Astrocyte (in vitro differentiated cells and primary cell): ENCODE data around the gene UNC5A. TPM values are rescaled to one million over a fixed set of nuclear protein-coding genes. Genes with fewer than 3 reads are reported as not detected.

Source experiments
- DNase-seq: peaks from one replicate; pipeline ENCODE4 v3.0.0-alpha.2; 2010; ENCODE audit warnings: low read depth
- FAIRE-seq: peaks from 2 replicates; lab custom pipeline; 2011; peaks lifted over from hg19 to GRCh38; lab: Jason Lieb, UNC
- H2AFZ ChIP-seq: 2 replicates; pipeline ENCODE4 v1.6.0; 2012; ENCODE audit warnings: low read depth, low read length, inconsistent platforms
- H3K27ac ChIP-seq: 2 replicates; pipeline ENCODE4 v1.5.1; 2011; ENCODE audit warnings: low read depth, low read length, inconsistent platforms
- H3K27me3 ChIP-seq: 2 replicates; pipeline ENCODE4 v1.6.0; 2011; ENCODE audit warnings: low read length, inconsistent platforms; ENCODE audit not compliant: insufficient read depth
- H3K36me3 ChIP-seq: 2 replicates; pipeline ENCODE4 v1.5.1; 2011; ENCODE audit warnings: low read length, inconsistent platforms; ENCODE audit not compliant: insufficient read depth
- H3K4me1 ChIP-seq: 2 replicates; pipeline ENCODE4 v1.5.1; 2011; ENCODE audit warnings: low read length, inconsistent platforms; ENCODE audit not compliant: insufficient read depth
- H3K4me2 ChIP-seq: 2 replicates; pipeline ENCODE4 v1.6.0; 2012; ENCODE audit warnings: low read length, inconsistent platforms
- H3K4me3 ChIP-seq: 2 replicates; pipeline ENCODE4 v1.5.1; 2011; ENCODE audit warnings: low read depth, mild to moderate bottlenecking, low read length, inconsistent platforms; ENCODE audit not compliant: insufficient read depth
- H3K79me2 ChIP-seq: 2 replicates; pipeline ENCODE4 v1.6.0; 2012; ENCODE audit warnings: mild to moderate bottlenecking, low read length, inconsistent platforms; ENCODE audit not compliant: insufficient read depth
- H3K9ac ChIP-seq: 2 replicates; pipeline ENCODE4 v1.6.0; 2012; ENCODE audit warnings: mild to moderate bottlenecking, low read length, inconsistent platforms
- H3K9me3 ChIP-seq: 2 replicates; pipeline ENCODE4 v1.5.1; 2012; ENCODE audit warnings: low read depth, mild to moderate bottlenecking, low read length, inconsistent platforms; ENCODE audit not compliant: insufficient read depth
- H4K20me1 ChIP-seq: 2 replicates; pipeline ENCODE4 v1.6.0; 2012; ENCODE audit warnings: low read length, inconsistent platforms; ENCODE audit not compliant: insufficient read depth
- H3K27ac Mint-ChIP-seq: one replicate; pipeline ENCODE4 v1.8.0; 2021; ENCODE audit warnings: mild to moderate bottlenecking, mixed read lengths; ENCODE audit not compliant: unreplicated experiment
- H3K27me3 Mint-ChIP-seq: one replicate; pipeline ENCODE4 v1.8.0; 2021; ENCODE audit warnings: low read depth, mixed read lengths; ENCODE audit not compliant: unreplicated experiment
- H3K36me3 Mint-ChIP-seq: one replicate; pipeline ENCODE4 v1.8.0; 2021; ENCODE audit warnings: low read depth, mixed read lengths; ENCODE audit not compliant: unreplicated experiment
- H3K4me1 Mint-ChIP-seq: one replicate; pipeline ENCODE4 v1.8.0; 2021; ENCODE audit warnings: low read depth, mixed read lengths; ENCODE audit not compliant: unreplicated experiment
- H3K4me3 Mint-ChIP-seq: one replicate; pipeline ENCODE4 v1.8.0; 2021; ENCODE audit warnings: mild to moderate bottlenecking, moderate library complexity, mixed read lengths; ENCODE audit not compliant: unreplicated experiment
- H3K9me3 Mint-ChIP-seq: one replicate; pipeline ENCODE4 v1.8.0; 2021; ENCODE audit warnings: mild to moderate bottlenecking, mixed read lengths; ENCODE audit not compliant: unreplicated experiment
- CTCF ChIP-seq: IDR thresholded peaks from 2 replicates; pipeline ENCODE4 v1.5.1; 2011; ENCODE audit warnings: low read depth, mild to moderate bottlenecking, inconsistent platforms, low read length, moderate library complexity; ENCODE audit not compliant: insufficient read depth
- EZH2 ChIP-seq: IDR thresholded peaks from 2 replicates; pipeline ENCODE4 v1.6.1; 2012; ENCODE audit warnings: mild to moderate bottlenecking, low read length, inconsistent platforms; ENCODE audit not compliant: insufficient read depth
- total RNA-seq: library from RNA; stranded (reverse); gene quantifications from 2 replicates; pipeline ENCODE4 v1.2.1, GENCODE V29; 2021

UNC5A gene
- total RNA-seq, 1 donor from 2014 or later = 0.70 TPM

GRCh38 chr5:176788941-176789872 lies 21.2 kb upstream of the UNC5A start:
- Mint-ChIP-seq H3K27ac (no peak overlapping the region), H3K4me1 (peaks cover 15% of the 10 kb centered on the region), H3K9me3 (no peaks in the 10 kb centered on the region), H3K27me3 (peaks cover 35% of the 10 kb centered on the region), H3K4me3 (no peak overlapping the region), H3K36me3 (peaks cover 2% of the 10 kb centered on the region)
- Histone ChIP-seq H2AFZ (no peak overlapping the region), H4K20me1 (no peaks in the 10 kb centered on the region), H3K9me3 (no peaks in the 10 kb centered on the region), H3K79me2 (no peaks in the 10 kb centered on the region), H3K9ac (no peak overlapping the region), H3K4me3 (no peak overlapping the region), H3K27me3 (peaks cover 56% of the 10 kb centered on the region), H3K27ac (no peak overlapping the region), H3K4me2 (no peak overlapping the region), H3K36me3 (no peaks in the 10 kb centered on the region), H3K4me1 (peaks cover 6% of the 10 kb centered on the region)
- no peak for DNase-seq
- TF ChIP-seq EZH2 = no peak
- TF ChIP-seq CTCF = no peak
- no peak for FAIRE-seq

- no peak overlapping the region for H3K4me3 ChIP-seq
- Mint-ChIP-seq H3K4me1 (peaks cover 6% of the 10 kb centered on the region), H3K4me3 (no peak overlapping the region), H3K36me3 (peaks cover 2% of the 10 kb centered on the region), H3K27ac (no peak overlapping the region), H3K27me3 (peaks cover 43% of the 10 kb centered on the region), H3K9me3 (no peaks in the 10 kb centered on the region)
- FAIRE-seq (no peak), DNase-seq (no peak)
- H3K27ac ChIP-seq = no peak overlapping the region
- H2AFZ ChIP-seq = no peak overlapping the region
- no peaks in the 10 kb centered on the region for H3K36me3 ChIP-seq
- no peaks in the 10 kb centered on the region for H3K9me3 ChIP-seq
- no peak overlapping the region for H3K9ac ChIP-seq
- no peak overlapping the region for H3K4me2 ChIP-seq
- no peaks in the 10 kb centered on the region for H4K20me1 ChIP-seq
- no peaks in the 10 kb centered on the region for H3K79me2 ChIP-seq
- H3K4me1 ChIP-seq = no peaks in the 10 kb centered on the region
- H3K27me3 ChIP-seq = peaks cover 63% of the 10 kb centered on the region
- TF ChIP-seq EZH2 = no peak
- no peak for TF ChIP-seq CTCF
Observed at GRCh38 chr5:176789873-176790615, 20.3 kb upstream of the UNC5A start.
